ENCODE measurements around the gene TTLL5. TPM values are rescaled to one million over a fixed set of nuclear protein-coding genes. Genes with fewer than 3 reads are reported as not detected.

Gene TTLL5
- total RNA-seq, 1 donor from 2014 or later, result 39.6 TPM

DNA sequence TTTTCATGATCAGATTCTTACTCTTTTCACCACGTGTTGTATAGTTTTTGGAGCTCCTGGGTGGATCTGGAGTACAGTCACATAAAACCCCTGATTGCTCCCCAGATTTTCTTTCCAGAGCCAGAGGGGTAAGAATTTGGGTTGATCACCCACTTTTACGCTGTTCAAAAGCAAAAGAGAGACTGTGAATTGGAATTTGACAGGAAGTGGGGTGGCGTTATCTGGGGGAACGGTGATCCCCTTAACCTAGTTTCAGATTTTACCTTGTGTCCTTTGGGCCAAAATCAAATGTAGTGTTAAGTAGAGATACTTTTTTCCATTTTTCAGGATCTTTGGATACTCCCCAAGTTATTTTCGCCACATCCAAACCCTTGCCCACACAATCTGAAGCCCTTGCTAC is 245.2 kb downstream of the TTLL5 start:
- DNase-seq (ENCODE audit: low read depth), result no peak
- TF ChIP-seq, protein P1, sequence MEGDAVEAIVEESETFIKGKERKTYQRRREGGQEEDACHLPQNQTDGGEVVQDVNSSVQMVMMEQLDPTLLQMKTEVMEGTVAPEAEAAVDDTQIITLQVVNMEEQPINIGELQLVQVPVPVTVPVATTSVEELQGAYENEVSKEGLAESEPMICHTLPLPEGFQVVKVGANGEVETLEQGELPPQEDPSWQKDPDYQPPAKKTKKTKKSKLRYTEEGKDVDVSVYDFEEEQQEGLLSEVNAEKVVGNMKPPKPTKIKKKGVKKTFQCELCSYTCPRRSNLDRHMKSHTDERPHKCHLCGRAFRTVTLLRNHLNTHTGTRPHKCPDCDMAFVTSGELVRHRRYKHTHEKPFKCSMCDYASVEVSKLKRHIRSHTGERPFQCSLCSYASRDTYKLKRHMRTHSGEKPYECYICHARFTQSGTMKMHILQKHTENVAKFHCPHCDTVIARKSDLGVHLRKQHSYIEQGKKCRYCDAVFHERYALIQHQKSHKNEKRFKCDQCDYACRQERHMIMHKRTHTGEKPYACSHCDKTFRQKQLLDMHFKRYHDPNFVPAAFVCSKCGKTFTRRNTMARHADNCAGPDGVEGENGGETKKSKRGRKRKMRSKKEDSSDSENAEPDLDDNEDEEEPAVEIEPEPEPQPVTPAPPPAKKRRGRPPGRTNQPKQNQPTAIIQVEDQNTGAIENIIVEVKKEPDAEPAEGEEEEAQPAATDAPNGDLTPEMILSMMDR (conservative IDR thresholded peaks at IDR 0.05; ENCODE audit: low read depth, low read length), result no peak
- H3K4me3 ChIP-seq (ENCODE audit: low read depth, low read length), result no peak overlapping the region

DNA sequence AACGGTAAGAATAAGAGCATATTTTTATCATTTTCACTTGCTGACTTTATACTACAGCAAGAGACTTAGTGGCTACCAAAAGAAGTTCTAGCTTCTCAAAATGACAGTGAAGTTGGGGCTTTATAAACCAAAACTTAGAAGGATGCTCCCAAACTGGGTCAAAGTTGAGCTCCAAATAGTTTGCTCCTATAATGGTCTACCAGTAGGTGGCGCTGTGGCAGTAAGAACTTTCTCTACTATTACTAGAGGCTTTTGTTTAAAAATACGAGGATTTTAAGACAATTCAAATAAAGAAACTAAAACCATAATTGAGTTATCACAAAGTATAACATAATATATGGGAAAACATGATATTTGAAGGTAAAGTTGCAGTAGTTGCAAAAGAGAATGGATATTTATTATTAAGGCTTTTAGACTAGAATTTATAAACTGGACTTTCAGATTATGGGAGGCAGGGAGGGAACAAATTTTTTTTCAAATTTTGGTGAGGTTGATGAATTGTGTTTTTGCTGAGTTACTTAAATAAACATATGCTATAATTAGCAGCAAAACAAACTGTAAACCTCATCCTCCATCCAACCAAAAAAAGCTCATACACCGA is 245.7 kb downstream of the TTLL5 start:
- H3K4me3 ChIP-seq (ENCODE audit: low read depth, low read length), result no peak overlapping the region
- DNase-seq (ENCODE audit: low read depth), result no peak
- TF ChIP-seq, protein P1 (conservative IDR thresholded peaks at IDR 0.05; ENCODE audit: low read depth, low read length), result peak; percentile 86

DNA sequence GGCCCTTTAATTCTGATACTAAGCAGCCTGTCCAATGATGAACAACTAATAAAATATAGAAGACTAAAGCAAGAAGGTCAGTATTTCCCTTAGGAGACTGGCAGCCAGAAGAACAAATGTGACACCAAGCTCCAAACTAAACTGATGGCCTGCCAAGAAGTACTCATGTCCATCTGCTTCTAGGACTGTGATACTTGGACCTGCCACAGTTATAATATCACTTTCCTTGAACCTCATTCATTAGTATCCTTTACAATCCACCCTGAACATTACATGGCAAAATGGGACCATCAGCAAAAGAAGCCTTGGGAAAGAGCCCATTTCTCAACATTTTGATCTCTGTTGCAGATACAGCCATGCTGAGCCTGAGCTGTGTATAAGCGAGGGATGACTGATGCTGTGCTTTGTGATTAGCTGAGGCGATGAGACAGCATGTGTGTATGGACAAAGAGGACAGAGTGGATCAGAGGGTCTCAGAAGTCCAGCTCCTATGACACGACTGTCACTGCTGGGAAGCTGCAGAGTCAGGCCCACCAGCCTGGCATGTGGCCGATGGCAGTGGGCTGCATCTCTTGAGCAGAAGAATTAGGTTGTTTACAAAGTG is 246.8 kb downstream of the TTLL5 start:
- TF ChIP-seq, protein P1 (conservative IDR thresholded peaks at IDR 0.05; ENCODE audit: low read depth, low read length), result no peak
- no peak overlapping the region for H3K4me3 ChIP-seq (ENCODE audit: low read depth, low read length)
- no peak for DNase-seq (ENCODE audit: low read depth)

DNA sequence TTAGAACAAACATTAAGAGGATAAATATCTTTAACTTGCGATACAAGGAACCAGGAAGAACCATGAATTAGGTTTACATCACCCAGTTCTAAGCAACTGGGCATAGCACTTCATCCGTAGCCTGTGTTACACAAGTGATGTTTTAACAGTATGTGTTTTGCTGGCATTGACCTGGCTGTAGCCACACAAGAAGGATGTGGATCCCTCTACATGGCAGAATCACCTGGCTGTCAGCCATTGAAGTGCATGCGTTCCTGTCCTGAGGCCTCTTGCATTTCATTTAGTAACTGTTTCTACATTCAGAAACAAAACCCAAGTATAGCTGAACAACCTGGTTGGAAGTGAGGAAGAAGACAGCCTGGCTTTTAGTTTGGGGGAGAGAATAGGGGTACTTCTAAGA is 248.6 kb downstream of the TTLL5 start:
- H3K4me3 ChIP-seq (ENCODE audit: low read depth, low read length), result no peak overlapping the region
- no peak for DNase-seq (ENCODE audit: low read depth)
- TF ChIP-seq, protein P1 (conservative IDR thresholded peaks at IDR 0.05; ENCODE audit: low read depth, low read length), result no peak

DNA sequence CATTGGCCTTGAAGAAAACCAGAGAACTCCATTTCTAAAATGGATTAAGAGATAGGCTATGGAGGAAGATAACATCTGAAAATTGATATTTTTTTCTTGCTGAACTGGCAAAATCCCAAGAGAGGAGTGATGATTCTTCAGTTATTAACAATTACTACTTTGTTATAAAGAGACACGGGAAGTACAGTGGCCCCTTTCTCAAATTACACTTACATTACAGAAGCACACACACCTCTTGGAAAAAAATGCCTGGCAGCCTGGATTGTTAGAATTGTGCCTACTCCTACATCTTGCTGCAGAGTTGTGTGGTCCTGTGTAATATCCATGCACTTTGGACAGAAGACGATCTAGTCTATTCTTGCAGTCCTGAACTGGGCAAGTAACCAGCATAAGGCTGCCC is 249.0 kb downstream of the TTLL5 start:
- DNase-seq (ENCODE audit: low read depth), result no peak
- H3K4me3 ChIP-seq (ENCODE audit: low read depth, low read length), result no peak overlapping the region
- TF ChIP-seq, protein P1 (conservative IDR thresholded peaks at IDR 0.05; ENCODE audit: low read depth, low read length), result no peak

DNA sequence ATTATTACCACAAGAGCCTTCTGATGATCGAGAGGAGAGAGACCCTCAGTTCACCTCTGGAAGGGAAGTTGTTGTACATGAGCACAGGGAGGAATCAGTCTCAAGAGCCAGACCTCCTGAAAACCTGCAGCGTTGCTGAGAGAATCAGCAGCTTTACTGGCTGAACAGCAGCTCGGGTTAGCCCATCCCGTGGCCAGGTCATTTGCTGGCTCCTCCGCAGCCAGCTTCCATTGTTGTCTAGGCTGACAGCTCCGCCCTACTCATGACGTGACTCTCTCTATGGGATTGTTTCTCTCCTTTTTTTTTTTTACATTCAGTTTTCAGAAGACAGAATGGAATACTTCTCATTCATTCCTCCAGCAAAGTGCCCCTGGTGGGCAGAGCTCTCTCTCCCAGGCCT is 250.8 kb downstream of the TTLL5 start:
- TF ChIP-seq, protein P1 (conservative IDR thresholded peaks at IDR 0.05; ENCODE audit: low read depth, low read length), result no peak
- no peak for DNase-seq (ENCODE audit: low read depth)
- H3K4me3 ChIP-seq (ENCODE audit: low read depth, low read length), result no peak overlapping the region

DNA sequence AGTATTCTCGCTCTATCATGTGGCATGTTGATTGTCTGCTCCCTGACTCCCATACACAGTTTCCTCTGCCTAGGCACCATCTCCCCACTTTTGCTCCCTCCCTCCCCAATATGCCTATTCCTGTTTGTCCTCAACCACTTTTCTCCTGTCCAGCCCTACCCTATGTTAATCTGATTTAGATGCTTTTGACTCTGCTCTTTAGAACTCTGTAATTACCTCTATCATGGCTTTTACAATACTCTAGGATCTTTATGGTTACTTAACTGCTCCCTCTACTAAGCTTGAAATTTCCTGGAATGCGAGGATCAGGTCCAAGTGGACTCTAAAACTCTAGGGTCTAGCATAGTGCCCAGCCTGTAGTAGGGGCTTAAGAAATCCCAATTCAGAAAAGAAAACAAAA is 252.1 kb downstream of the TTLL5 start:
- TF ChIP-seq, protein P1 (conservative IDR thresholded peaks at IDR 0.05; ENCODE audit: low read depth, low read length), result no peak

More for the DNA sequence above, 252.1 kb downstream of the TTLL5 start:
- H3K4me3 ChIP-seq (ENCODE audit: low read depth, low read length), result no peak overlapping the region
- DNase-seq (ENCODE audit: low read depth), result no peak

Measured in epithelial cell of proximal tubule (primary cell).